Activated T-helper 17 cell treated with anti-CD3 and anti-CD28 coated beads, Interleukin-2, amount 50 U/mL, for 72 hours (primary cell): ENCODE measurements around the gene TTC17. TPM values are rescaled to one million over a fixed set of nuclear protein-coding genes. Genes with fewer than 3 reads are reported as not detected.
"Not testable (repeated sequence)": the region's sequence is repeated elsewhere in the genome, so short reads cannot be mapped to it uniquely, and the experiment has no call there.

Experiments used
- ATAC-seq: fragments of 150-1000 bp; cut with Tn5 transposase; replicated peaks from 2 replicates; pipeline ENCODE4 v1.10.0; 2021; ENCODE audit warnings: mild to moderate bottlenecking, moderate library complexity
- H3K27ac Mint-ChIP-seq: one replicate; pipeline ENCODE4 v1.8.0; 2022; ENCODE audit warnings: mixed read lengths
- H3K27me3 Mint-ChIP-seq: one replicate; pipeline ENCODE4 v1.8.0; 2022; ENCODE audit warnings: mixed read lengths
- H3K36me3 Mint-ChIP-seq: one replicate; pipeline ENCODE4 v1.8.0; 2022; ENCODE audit warnings: low read depth, mild to moderate bottlenecking, mixed read lengths
- H3K4me1 Mint-ChIP-seq: one replicate; pipeline ENCODE4 v1.8.0; 2022; ENCODE audit warnings: mixed read lengths
- H3K4me3 Mint-ChIP-seq: one replicate; pipeline ENCODE4 v1.8.0; 2022; ENCODE audit warnings: mild to moderate bottlenecking, mixed read lengths
- H3K9me3 Mint-ChIP-seq: one replicate; pipeline ENCODE4 v1.8.0; 2022; ENCODE audit warnings: mixed read lengths
- total RNA-seq, 2 donors: library from RNA; stranded (reverse); gene quantifications; one replicate each; pipeline ENCODE4 v1.2.3, GENCODE V29; 2022

The TTC17 gene, protein sequence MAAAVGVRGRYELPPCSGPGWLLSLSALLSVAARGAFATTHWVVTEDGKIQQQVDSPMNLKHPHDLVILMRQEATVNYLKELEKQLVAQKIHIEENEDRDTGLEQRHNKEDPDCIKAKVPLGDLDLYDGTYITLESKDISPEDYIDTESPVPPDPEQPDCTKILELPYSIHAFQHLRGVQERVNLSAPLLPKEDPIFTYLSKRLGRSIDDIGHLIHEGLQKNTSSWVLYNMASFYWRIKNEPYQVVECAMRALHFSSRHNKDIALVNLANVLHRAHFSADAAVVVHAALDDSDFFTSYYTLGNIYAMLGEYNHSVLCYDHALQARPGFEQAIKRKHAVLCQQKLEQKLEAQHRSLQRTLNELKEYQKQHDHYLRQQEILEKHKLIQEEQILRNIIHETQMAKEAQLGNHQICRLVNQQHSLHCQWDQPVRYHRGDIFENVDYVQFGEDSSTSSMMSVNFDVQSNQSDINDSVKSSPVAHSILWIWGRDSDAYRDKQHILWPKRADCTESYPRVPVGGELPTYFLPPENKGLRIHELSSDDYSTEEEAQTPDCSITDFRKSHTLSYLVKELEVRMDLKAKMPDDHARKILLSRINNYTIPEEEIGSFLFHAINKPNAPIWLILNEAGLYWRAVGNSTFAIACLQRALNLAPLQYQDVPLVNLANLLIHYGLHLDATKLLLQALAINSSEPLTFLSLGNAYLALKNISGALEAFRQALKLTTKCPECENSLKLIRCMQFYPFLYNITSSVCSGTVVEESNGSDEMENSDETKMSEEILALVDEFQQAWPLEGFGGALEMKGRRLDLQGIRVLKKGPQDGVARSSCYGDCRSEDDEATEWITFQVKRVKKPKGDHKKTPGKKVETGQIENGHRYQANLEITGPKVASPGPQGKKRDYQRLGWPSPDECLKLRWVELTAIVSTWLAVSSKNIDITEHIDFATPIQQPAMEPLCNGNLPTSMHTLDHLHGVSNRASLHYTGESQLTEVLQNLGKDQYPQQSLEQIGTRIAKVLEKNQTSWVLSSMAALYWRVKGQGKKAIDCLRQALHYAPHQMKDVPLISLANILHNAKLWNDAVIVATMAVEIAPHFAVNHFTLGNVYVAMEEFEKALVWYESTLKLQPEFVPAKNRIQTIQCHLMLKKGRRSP
- 10 to 100 TPM; 58.3 to 77.4 TPM for total RNA-seq

DNA sequence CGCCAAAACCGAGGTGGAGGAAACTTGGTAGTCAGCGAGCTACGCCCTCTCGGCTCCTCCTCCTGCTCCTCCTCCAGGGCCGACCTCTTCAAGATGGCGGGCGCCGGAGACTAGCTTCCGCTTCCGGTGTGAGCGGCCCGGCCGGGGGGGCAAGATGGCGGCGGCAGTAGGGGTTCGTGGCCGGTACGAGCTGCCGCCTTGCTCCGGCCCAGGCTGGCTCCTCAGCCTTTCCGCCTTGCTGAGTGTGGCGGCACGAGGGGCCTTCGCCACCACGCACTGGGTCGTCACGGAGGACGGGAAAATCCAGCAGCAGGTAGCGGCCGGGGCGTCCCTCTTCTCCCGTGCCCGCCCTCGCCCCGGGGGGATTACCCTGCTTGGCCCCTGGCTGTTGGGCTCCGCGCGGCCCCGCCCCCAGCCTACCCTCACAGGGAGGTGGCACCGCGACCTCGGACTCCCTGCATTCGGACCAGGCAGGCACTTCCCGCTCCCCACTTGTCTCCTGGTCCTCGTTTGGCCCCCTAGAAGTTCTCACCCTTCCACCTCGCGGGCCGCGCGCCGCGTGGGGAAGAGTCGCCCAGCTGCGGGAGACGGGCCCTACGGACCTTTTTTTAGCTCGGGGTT lies at the start of gene TTC17:
TSS of gene TTC17 (plus strand) at position 120 of the 621 bp plus-strand sequence. CDS start at position 155, 35 bp downstream.
- H3K4me3 Mint-ChIP-seq: peak within 1 kb of the TSS; percentile 98
- H3K27ac Mint-ChIP-seq: peak within 1 kb of the TSS; percentile 97
- no peaks in the 10 kb centered on the region for H3K9me3 Mint-ChIP-seq
- H3K36me3 Mint-ChIP-seq: peaks cover 11% of the 10 kb centered on the region
- peak; percentile 96 for ATAC-seq
- peaks cover 19% of the 10 kb centered on the region for H3K4me1 Mint-ChIP-seq
- no peaks in the 10 kb centered on the region for H3K27me3 Mint-ChIP-seq

DNA sequence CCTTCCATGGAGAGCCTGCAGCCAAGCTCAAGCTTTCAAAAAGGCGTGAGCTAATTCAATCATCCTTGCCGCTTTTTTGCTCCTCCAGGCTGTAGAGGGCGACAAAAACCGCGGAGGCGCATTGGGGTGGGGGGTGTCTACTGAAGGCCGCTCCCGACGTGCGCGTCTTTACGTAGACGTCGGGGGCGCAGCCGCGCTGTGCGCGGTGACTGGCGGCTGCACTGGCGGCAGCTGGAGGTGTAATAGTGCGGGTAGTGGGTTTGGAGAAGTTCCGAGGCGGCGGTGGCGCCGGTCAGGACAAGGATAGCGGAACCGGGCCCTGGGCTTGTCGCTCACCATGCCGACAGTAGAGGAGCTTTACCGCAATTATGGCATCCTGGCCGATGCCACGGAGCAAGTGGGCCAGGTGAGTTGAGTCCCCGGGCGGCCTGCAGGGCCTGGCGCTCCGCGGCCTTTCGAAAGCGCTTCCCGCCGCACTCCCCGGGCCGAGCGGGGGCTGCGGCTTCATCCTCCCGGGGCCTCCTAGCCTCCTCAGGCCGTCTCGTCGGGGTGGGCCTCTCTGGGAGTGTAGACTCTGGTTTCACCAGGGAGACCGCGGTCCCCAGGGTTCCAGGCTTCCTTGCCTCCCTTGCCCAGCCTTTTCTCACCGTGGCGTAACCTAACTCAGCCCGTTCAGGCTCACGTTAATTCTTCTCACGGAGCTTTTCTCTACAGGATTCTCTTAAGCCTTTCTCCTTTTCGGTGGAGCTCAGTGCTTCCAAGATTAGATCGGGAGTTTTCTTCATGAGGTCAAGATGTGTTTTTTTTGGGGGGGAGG lies 46.7 kb upstream of the TTC17 start, which contains the start of gene API5:
TSS of gene API5 (plus strand) at position 206 of the 817 bp plus-strand sequence. CDS start at position 338, 132 bp downstream.
- no peaks in the 10 kb centered on the region for H3K27me3 Mint-ChIP-seq
- ATAC-seq: peak; percentile 97
- H3K9me3 Mint-ChIP-seq: no peaks in the 10 kb centered on the region
- H3K36me3 Mint-ChIP-seq: peaks cover 44% of the 10 kb centered on the region
- peak within 1 kb of the TSS; percentile 98 for H3K27ac Mint-ChIP-seq
- H3K4me3 Mint-ChIP-seq: peak within 1 kb of the TSS; percentile 99
- H3K4me1 Mint-ChIP-seq: peaks cover 33% of the 10 kb centered on the region

DNA sequence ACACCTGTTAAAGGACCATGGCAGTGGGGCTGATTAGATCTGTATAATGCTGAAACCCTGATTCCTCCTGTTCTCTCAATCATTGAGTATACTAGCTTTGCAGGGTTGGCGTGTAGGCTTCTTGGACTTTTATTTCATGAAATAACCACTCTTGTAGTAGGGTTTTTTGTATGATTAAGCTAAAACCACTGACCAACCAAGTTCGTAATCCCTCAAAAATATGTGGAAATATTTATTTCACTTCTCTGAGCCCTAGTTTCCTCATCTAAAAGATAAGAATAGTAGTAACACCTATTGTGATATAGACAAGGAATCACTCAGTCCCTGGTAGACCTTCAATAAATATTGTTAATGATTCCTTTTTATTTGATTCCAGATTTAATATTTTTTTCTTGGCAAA lies 42.8 kb upstream of the TTC17 start:
- peaks cover 83% of the 10 kb centered on the region for H3K36me3 Mint-ChIP-seq
- H3K9me3 Mint-ChIP-seq: no peaks in the 10 kb centered on the region
- no peak for ATAC-seq
- H3K4me1 Mint-ChIP-seq: peaks cover 33% of the 10 kb centered on the region
- no peaks in the 10 kb centered on the region for H3K27me3 Mint-ChIP-seq
- peak overlapping the region; percentile 61 for H3K27ac Mint-ChIP-seq
- H3K4me3 Mint-ChIP-seq: peak overlapping the region; percentile 34

DNA sequence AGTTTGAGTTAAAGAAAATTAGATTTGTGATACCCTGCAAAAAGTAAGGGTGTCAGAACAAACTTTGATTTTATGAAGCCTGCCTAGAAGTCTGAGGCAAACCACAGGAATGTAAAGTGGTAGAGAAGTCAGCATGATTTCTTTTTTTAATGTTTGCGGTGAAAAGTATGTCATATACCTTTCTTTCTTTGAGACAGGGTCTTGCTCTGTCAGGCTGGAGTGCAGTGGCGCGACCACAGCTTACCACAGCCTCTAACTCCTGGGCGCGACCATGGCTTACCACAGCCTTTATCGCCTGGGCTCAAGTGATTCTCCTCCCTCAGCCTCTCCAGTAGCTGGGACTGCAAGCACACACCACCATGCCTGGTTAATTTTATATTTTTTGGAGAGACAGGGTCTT lies 42.3 kb upstream of the TTC17 start:
- Mint-ChIP-seq H3K4me3 (peak overlapping the region; percentile 34), H3K9me3 (no peaks in the 10 kb centered on the region), H3K27ac (peak overlapping the region; percentile 61), H3K36me3 (peaks cover 88% of the 10 kb centered on the region), H3K4me1 (peaks cover 33% of the 10 kb centered on the region), H3K27me3 (no peaks in the 10 kb centered on the region)
- peak; percentile 20 for ATAC-seq

DNA sequence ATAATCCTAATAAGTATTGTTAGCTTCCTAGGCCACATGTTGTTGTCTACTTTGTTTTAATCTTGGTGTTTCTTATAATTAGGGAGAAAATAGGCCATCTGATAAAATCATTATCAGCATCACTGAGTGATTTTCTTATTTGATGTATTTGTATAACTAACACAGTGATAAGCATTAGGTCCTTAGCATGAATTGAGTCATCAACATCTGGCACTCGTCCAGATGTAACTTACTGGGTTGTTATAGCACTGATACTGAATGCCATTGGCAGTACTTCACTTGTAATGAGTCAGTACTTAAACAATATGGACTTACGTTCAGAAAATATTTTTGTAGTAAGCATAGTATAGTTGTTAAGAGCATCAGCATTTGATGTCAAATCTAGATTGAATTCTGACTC lies 30.7 kb upstream of the TTC17 start:
- Mint-ChIP-seq H3K9me3 (no peaks in the 10 kb centered on the region), H3K27ac (no peak overlapping the region), H3K4me3 (no peak overlapping the region), H3K27me3 (no peaks in the 10 kb centered on the region), H3K4me1 (no peaks in the 10 kb centered on the region), H3K36me3 (peaks cover 100% of the 10 kb centered on the region)
- no peak for ATAC-seq

DNA sequence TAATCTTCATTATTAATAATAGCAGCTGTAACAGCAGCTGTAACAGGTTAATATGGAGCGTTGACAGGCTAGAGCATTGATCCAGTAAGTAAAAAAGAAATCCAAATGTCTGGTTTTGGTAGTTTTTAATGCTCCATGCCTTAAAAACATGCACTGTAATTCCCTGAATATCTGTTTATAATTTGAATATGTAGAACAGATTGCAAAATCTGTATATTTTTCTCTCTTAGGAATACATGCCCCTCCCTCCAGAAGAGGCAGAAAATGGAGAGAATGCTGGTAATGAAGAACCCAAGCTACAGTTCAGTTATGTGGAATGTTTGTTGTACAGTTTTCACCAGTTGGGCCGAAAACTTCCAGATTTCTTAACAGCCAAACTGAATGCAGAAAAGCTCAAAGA lies 30.2 kb upstream of the TTC17 start:
- H3K36me3 Mint-ChIP-seq: peaks cover 100% of the 10 kb centered on the region
- no peak overlapping the region for H3K27ac Mint-ChIP-seq
- ATAC-seq: no peak
- no peak overlapping the region for H3K4me3 Mint-ChIP-seq
- no peaks in the 10 kb centered on the region for H3K9me3 Mint-ChIP-seq
- H3K4me1 Mint-ChIP-seq: no peaks in the 10 kb centered on the region
- no peaks in the 10 kb centered on the region for H3K27me3 Mint-ChIP-seq

DNA sequence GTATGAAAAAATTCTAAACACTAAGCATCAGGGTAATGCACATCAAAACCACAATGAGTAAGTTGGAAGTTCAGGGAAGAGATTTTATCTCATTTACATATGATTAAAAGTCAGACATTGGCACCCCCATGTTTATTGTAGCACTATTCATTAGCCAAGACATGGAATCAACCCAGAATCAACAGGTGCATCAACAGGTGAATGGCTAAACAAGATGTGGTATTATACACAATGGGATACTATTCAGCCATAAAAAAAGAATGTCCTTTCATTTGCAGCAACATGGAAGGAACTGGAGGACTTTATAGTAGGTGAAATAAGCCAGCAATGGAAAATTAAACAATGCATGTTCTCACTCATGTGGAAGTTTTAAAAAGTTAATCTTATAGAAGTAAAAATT lies 17.6 kb upstream of the TTC17 start:
- ATAC-seq: no peak
- H3K27me3 Mint-ChIP-seq: no peaks in the 10 kb centered on the region
- peaks cover 69% of the 10 kb centered on the region for H3K36me3 Mint-ChIP-seq
- no peaks in the 10 kb centered on the region for H3K9me3 Mint-ChIP-seq
- no peak overlapping the region for H3K4me3 Mint-ChIP-seq
- H3K27ac Mint-ChIP-seq: no peak overlapping the region
- no peaks in the 10 kb centered on the region for H3K4me1 Mint-ChIP-seq

DNA sequence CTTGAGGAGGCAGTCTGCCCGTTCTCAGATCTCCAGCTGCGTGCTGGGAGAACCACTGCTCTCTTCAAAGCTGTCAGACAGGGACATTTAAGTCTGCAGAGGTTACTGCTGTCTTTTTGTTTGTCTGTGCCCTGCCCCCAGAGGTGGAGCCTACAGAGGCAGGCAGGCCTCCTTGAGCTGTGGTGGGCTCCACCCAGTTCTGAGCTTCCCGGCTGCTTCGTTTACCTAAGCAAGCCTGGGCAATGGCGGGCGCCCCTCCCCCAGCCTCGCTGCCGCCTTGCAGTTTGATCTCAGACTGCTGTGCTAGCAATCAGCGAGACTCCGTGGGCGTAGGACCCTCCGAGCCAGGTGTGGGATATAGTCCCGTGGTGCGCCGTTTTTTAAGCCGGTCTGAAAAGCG lies 7.3 kb upstream of the TTC17 start:
- H3K9me3 Mint-ChIP-seq, H3K4me3 Mint-ChIP-seq, H3K36me3 Mint-ChIP-seq, H3K4me1 Mint-ChIP-seq, H3K27me3 Mint-ChIP-seq, H3K27ac Mint-ChIP-seq, ATAC-seq: not testable (repeated sequence)

DNA sequence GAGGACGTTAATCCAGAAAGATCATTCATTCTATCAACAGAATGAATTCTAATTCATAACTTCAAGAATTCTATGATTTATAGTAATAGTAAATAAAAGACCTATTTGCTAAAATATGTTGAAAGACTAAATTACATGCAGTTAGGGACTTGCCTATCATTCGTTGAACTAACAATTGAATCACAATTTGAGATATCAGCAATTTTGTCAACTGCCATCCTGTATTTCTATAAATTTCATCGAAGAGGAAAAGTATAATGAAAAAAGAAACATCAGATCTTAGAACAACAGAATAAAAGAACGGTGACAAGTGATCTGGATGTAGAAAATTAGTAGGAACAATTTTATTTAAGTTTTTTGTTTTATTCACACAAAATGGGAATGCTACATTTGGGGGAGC lies 4.4 kb upstream of the TTC17 start:
- Mint-ChIP-seq H3K27me3 (no peaks in the 10 kb centered on the region), H3K4me3 (no peak overlapping the region)

DNA sequence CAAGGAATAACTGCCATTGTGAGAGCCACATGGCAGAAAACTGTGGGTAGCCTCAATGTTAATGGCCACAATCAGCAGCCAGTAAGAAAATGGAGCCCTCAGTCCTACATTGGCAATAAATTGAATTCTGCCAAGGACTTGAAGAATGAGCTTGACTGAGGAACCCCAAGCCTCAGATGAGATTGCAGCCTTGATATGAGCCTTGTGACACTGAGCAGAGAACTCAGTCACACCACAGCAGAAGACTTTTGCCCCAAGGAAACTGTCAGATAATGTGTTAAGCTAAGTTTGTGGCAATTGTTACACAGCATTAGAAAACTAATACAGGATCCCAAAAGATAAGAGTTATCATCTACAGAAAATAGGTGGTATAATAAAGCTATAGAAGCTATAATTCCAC lies 2.4 kb upstream of the TTC17 start:
- ATAC-seq: no peak
- no peaks in the 10 kb centered on the region for H3K9me3 Mint-ChIP-seq
- no peak overlapping the region for H3K4me3 Mint-ChIP-seq
- H3K36me3 Mint-ChIP-seq: peaks cover 6% of the 10 kb centered on the region
- H3K27me3 Mint-ChIP-seq: no peaks in the 10 kb centered on the region
- peaks cover 20% of the 10 kb centered on the region for H3K4me1 Mint-ChIP-seq
- H3K27ac Mint-ChIP-seq: no peak overlapping the region

More for the DNA sequence above, 4.4 kb upstream of the TTC17 start:
- Mint-ChIP-seq H3K27ac (no peak overlapping the region), H3K4me1 (peaks cover 12% of the 10 kb centered on the region), H3K9me3 (no peaks in the 10 kb centered on the region), H3K36me3 (no peaks in the 10 kb centered on the region)
- ATAC-seq: no peak

DNA sequence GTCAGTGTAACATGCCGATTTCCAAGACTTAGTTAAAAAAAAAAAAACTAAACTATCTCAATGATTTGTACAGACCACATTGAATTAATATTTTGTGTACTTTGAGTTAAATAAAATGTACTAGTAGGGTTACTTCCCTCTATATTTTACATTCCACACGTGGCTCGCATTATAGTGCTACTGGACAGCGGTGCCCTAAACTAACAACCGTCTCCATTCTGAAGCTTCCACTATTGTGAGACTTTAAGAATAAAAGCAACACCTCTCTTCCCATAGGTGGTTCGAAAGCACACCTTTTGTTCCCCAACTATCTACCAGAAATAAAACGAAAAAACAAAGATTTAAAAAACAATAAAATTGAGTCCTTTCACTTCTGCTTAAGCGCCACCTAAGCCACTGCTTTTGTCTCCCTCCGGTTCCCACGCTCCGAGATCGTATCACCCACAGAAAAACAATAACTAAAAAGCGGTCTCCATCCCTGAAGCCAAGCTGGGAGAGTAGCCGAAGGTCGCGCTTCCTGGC lies 380 bp upstream of the TTC17 start:
- H3K4me3 Mint-ChIP-seq: peak overlapping the region; percentile 98
- no peaks in the 10 kb centered on the region for H3K27me3 Mint-ChIP-seq
- H3K36me3 Mint-ChIP-seq: peaks cover 6% of the 10 kb centered on the region
- H3K27ac Mint-ChIP-seq: peak overlapping the region; percentile 97
- peaks cover 19% of the 10 kb centered on the region for H3K4me1 Mint-ChIP-seq
- no peaks in the 10 kb centered on the region for H3K9me3 Mint-ChIP-seq
- ATAC-seq: no peak

DNA sequence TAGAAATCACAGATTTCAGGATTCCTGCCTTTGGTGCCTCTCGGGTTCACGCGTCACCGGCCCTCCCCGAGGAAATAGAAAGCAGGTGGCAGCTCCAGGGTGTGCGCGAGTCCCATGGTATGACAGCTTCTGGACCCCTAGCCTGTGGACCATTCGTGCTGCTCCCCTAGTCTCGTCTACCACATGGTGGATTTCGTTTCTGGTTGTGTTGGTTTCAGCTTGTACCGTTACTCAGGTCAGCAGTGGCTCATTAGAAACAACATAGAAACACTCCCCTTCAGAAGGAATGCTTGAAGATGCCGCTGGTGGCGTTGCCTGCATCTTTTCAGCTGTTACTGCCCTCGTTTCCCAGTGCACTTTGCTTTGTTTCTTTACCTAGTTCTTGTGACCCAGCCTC lies 700 bp downstream of the TTC17 start:
- Mint-ChIP-seq H3K4me3 (peak overlapping the region; percentile 98), H3K27ac (peak overlapping the region; percentile 97), H3K27me3 (no peaks in the 10 kb centered on the region), H3K4me1 (peaks cover 19% of the 10 kb centered on the region), H3K36me3 (peaks cover 16% of the 10 kb centered on the region), H3K9me3 (no peaks in the 10 kb centered on the region)
- peak; percentile 49 for ATAC-seq

DNA sequence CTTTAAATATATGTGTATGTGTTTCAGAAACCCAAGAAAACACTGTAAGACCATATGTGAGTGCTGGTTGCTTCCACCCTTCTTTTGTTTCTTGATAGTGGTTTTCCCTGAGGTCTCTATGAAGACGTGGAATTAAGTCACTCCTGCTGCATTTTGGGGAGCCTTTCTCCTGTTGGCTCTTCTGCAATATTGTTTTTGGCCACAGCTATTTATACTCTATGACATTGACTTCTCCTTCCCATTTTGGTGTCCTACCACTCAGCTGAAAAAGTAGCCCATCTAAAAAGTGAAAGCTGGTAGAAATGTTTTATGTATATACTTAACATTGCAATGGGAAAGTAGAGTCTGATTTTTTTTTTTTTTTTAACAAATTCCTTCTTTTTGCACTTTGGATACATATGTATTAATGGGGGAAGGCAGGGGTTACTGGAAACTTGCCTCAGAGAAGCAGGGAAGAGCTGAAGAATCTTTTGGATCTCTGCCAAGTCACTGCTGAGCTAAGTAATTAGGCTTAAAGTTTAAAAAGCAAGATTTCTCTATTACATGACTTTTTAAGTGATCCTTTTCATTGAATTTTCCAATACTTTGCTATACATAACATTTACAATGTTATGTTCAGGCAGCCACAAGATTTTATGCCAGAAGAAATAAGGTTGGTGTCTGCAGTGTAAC lies 1.8 kb downstream of the TTC17 start:
- no peak for ATAC-seq
- Mint-ChIP-seq H3K9me3 (no peaks in the 10 kb centered on the region), H3K4me3 (peak overlapping the region; percentile 98), H3K27ac (peak overlapping the region; percentile 97), H3K36me3 (peaks cover 26% of the 10 kb centered on the region), H3K27me3 (no peaks in the 10 kb centered on the region), H3K4me1 (peaks cover 19% of the 10 kb centered on the region)
